Stimulated activated CD8-positive, alpha-beta memory T cell treated with anti-CD3 and anti-CD28 coated beads, Interleukin-7, amount 100 ng/mL, for 24 hours (primary cell): ENCODE data around the gene TNRC6C.
"Not testable (repeated sequence)": the region's sequence is repeated elsewhere in the genome, so short reads cannot be mapped to it uniquely, and the experiment has no call there.

Experiments used
- DNase-seq: peaks from one replicate; pipeline ENCODE4 v3.0.0-alpha.2; 2020; ENCODE audit warnings: low read depth

The TNRC6C gene

GRCh38 chr17:78043031-78043430 is 84.5 kb downstream of the TNRC6C start:
- no peak for DNase-seq

- DNase-seq: no peak
Observed at GRCh38 chr17:78044280-78044835, 85.9 kb downstream of the TNRC6C start.

GRCh38 chr17:78045316-78045715 is 86.8 kb downstream of the TNRC6C start:
- DNase-seq: no peak

- DNase-seq: no peak
Observed at GRCh38 chr17:78046923-78047322, 88.4 kb downstream of the TNRC6C start.

DNA sequence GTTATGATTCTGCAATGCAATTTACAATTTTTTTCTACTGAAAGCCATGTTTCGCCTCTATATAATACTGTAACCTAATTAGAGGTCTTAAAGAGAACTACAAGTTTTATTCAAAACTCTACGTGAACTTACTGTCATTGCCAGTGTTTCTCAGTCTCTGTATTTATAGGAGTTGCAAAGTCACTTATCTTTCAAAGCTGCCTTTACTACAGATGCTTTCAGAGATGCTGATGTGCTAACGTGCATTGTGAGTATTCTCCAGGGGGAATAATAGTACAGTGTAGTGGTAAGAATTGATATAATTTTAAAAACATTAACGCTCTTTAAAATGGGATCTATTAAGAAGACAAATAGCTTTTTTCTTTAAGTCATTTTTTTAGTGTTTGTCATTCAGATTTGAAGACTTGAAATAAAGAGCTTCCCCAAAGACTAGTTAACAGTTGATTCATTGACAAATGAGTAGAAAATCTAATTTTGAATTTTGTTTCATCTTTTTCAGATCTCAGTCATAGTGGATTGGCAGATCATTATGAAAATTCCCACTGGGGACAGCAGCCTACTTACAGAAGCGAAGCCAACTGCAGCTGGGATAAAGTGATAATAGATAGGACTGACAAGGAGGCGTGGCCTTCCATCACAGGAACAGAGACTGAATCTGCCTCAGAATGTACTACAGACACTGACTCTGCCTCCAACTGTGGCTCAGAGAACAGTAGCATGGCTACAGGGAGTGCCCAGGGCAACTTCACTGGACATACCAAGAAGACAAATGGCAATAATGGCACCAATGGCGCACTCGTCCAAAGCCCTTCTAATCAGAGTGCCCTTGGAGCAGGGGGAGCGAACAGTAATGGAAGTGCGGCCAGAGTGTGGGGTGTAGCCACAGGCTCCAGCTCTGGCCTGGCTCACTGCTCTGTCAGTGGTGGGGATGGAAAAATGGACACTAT is 90.1 kb downstream of the TNRC6C start:
- DNase-seq: no peak

- no peak for DNase-seq
Observed at GRCh38 chr17:78049609-78050008, 91.1 kb downstream of the TNRC6C start.

GRCh38 chr17:78051186-78051972 is 92.9 kb downstream of the TNRC6C start:
- no peak for DNase-seq

- no peak for DNase-seq
Observed at GRCh38 chr17:78053777-78054468, 95.4 kb downstream of the TNRC6C start.

- no peak for DNase-seq
Observed at GRCh38 chr17:78057113-78057740, 98.7 kb downstream of the TNRC6C start.

DNA sequence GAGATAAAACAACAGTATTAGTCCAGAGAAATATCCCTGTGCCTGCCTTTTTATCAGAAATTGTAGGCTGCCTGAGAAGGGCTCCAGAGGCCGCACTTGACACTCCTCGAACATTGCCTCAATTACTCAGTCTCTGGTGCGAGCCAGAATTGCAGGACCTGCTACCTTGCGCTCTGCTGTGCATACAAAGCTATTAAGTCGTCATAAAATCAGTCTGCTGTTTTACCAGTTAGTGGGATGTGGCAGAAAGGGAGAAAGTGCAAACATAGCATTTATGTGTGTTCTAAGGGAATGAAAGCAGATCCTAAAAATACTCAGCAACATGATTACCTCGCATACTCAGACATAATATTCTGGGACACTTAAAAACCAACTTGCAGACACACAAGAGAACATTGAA is 99.5 kb downstream of the TNRC6C start:
- no peak for DNase-seq

- DNase-seq: no peak
Observed at GRCh38 chr17:78058581-78058980, 100.1 kb downstream of the TNRC6C start.

DNA sequence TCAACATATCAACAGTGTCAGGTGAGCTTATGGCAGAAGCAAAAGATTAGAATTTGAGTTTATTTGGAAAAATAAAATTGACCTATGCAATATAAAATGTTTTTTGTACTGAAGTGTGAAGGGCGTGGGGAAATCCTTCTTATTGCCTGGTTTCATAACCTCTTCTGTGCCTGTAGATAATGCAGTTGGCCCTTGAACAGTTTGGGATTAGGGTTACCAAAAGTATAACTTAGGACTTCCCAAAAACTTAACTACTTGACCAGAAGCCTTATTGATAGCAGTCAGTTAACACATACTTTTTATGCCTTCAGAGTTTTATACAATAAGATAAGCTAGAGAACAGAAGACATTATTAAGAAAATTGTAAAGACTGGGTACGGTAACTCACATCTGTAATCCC is 104.1 kb downstream of the TNRC6C start:
- DNase-seq: no peak

- no peak for DNase-seq
Observed at GRCh38 chr17:78063489-78063888, 105.0 kb downstream of the TNRC6C start.

- no peak for DNase-seq
Observed at GRCh38 chr17:78064708-78065107, 106.2 kb downstream of the TNRC6C start.

DNA sequence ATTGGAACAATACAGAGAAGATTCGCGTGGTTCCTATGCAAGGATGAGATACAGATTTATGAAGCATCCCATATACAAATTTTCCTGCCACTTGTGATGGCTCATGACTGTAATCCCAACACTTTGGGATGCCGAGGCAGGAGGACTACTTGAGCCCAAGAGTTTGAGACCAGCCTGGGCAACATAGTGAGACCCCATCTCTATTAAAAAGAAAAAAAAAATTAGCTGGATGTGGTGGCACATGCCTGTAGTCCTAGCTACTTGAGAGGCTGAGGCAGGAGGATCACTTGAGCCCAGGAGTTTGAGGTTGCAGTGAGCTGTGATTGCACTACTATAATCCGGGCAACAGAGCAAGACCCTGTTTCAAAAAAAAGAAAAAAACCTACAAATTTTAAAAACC is 108.5 kb downstream of the TNRC6C start:
- not testable (repeated sequence) for DNase-seq

- no peak for DNase-seq
Observed at GRCh38 chr17:78069695-78070094, 111.2 kb downstream of the TNRC6C start.

- DNase-seq: no peak
Observed at GRCh38 chr17:78072961-78073360, 114.5 kb downstream of the TNRC6C start.

DNA sequence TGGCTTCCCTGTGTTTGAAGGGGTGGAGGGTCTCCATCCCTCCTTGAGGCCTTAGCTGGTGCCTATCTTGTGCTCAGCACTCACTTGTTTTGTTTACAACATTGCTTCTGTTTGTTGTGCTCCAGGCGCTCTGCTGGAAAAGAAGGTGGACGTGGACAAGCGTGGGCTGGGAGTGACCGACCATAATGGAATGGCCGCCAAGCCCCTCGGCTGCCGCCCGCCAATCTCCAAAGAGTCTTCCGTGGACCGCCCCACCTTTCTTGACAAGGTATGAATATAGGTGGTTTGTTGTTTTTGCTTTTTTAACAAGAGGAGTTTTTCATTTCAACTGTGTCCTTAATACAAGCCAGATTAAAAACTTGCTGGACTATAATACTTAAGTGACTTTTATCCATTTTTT is 116.5 kb downstream of the TNRC6C start:
- no peak for DNase-seq

GRCh38 chr17:78075545-78075944 is 117.0 kb downstream of the TNRC6C start:
- DNase-seq: no peak

DNA sequence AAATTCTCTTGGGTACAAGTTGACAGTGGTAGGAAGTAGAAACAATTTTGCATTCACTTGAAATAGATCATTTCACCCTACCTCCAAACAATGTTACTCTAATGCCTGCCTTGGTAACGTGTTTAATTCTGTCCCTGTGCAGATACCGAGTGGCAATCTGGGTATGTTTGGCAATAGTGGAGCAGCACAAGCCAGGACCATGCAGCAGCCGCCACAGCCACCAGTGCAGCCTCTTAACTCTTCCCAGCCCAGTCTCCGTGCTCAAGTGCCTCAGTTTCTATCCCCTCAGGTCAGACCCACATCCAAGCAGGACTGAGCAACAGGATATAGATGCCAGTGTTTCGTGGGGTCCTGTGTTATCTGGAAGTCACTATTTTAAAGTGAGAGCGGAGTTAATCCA is 120.8 kb downstream of the TNRC6C start:
- no peak for DNase-seq

GRCh38 chr17:78081551-78081950 is 123.0 kb downstream of the TNRC6C start:
- DNase-seq: no peak
